KMS-11 (cell line): ENCODE data around the gene CCNI2.
"Not testable (repeated sequence)": the region's sequence is repeated elsewhere in the genome, so short reads cannot be mapped to it uniquely, and the experiment has no call there.

Source experiments
- H2AFZ ChIP-seq: fragments of 200-600 bp; sonication (generic); 2 replicates; pipeline ENCODE4 v1.6.1; 2016; ENCODE audit warnings: antibody characterized with exemption, mixed run types, low read depth
- H3K27ac ChIP-seq: fragments of 200-600 bp; sonication (generic); 2 replicates; pipeline ENCODE4 v1.6.1; 2016; ENCODE audit warnings: mild to moderate bottlenecking, mixed run types
- H3K27me3 ChIP-seq: fragments of 200-600 bp; sonication (generic); 2 replicates; pipeline ENCODE4 v1.6.1; 2017; ENCODE audit warnings: mild to moderate bottlenecking, low read depth, mixed run types, moderate library complexity; ENCODE audit not compliant: insufficient read depth
- H3K36me3 ChIP-seq: fragments of 200-600 bp; sonication (generic); 2 replicates; pipeline ENCODE4 v1.6.1; 2017; ENCODE audit warnings: mild to moderate bottlenecking, mixed run types; ENCODE audit not compliant: insufficient read depth
- H3K4me1 ChIP-seq: fragments of 200-600 bp; sonication (generic); 2 replicates; pipeline ENCODE4 v1.6.1; 2016; ENCODE audit warnings: mild to moderate bottlenecking, low read depth, mixed run types; ENCODE audit not compliant: poor library complexity, severe bottlenecking
- H3K4me2 ChIP-seq: fragments of 200-600 bp; sonication (generic); 2 replicates; pipeline ENCODE4 v1.7.0; 2016; ENCODE audit warnings: mild to moderate bottlenecking, mixed run types
- H3K4me3 ChIP-seq: fragments of 200-600 bp; sonication (generic); IDR thresholded peaks from 2 replicates; pipeline ENCODE4 v1.6.1; 2017; ENCODE audit warnings: low read depth, low read length, mixed read lengths; ENCODE audit not compliant: insufficient read depth
- H3K79me2 ChIP-seq: fragments of 200-600 bp; sonication (generic); 2 replicates; pipeline ENCODE4 v1.6.1; 2016; ENCODE audit warnings: low read depth, mixed run types; ENCODE audit not compliant: insufficient read depth
- H3K9ac ChIP-seq: fragments of 200-600 bp; sonication (generic); 2 replicates; pipeline ENCODE4 v1.6.1; 2016; ENCODE audit warnings: mild to moderate bottlenecking, mixed run types
- H4K20me1 ChIP-seq: fragments of 200-600 bp; sonication (generic); 2 replicates; pipeline ENCODE4 v1.6.1; 2016; ENCODE audit warnings: mild to moderate bottlenecking, mixed run types; ENCODE audit not compliant: insufficient read depth
- CTCF ChIP-seq: fragments of 200-600 bp; sonication (generic); conservative IDR thresholded peaks from 2 replicates; pipeline ENCODE4 v1.6.1; 2017; ENCODE audit warnings: low read depth, mild to moderate bottlenecking, antibody characterized with exemption, low read length, moderate library complexity, mixed read lengths

Gene CCNI2

GRCh38 chr5:132797651-132798050, 50.4 kb downstream of the CCNI2 start:
- TF ChIP-seq CTCF = no peak

DNA sequence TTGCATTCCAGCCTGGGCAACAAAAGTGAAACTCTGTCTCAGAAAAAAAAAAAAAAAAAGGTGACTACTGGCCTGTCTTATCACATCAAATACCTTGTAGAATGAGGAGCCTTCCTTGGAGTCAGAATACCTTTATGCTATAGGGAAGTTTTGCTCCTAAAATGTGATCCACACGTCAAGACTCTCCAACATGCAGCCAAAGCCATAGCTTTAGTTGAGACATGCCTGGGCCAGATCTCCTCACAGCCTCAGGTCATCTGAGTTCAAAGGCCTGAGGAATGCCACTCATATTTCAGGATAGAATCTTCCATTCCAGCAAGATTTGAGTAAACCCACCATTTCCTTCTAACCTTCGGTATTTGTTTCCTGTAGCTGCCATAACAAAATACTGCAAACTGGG, 52.2 kb downstream of the CCNI2 start:
- H3K27me3 ChIP-seq = no peaks in the 10 kb centered on the region
- H3K27ac ChIP-seq = no peak overlapping the region
- no peak overlapping the region for H3K4me2 ChIP-seq
- no peak overlapping the region for H3K4me3 ChIP-seq
- no peaks in the 10 kb centered on the region for H3K36me3 ChIP-seq
- no peaks in the 10 kb centered on the region for H3K4me1 ChIP-seq
- no peak overlapping the region for H2AFZ ChIP-seq
- TF ChIP-seq CTCF = no peak
- H4K20me1 ChIP-seq = no peaks in the 10 kb centered on the region
- H3K79me2 ChIP-seq = no peaks in the 10 kb centered on the region
- no peak overlapping the region for H3K9ac ChIP-seq

More at GRCh38 chr5:132797651-132798050, 50.4 kb downstream of the CCNI2 start:
- Histone ChIP-seq H3K4me1 (no peaks in the 10 kb centered on the region), H3K4me2 (no peak overlapping the region), H4K20me1 (no peaks in the 10 kb centered on the region), H3K36me3 (no peaks in the 10 kb centered on the region), H3K27me3 (no peaks in the 10 kb centered on the region), H3K4me3 (no peak overlapping the region), H2AFZ (no peak overlapping the region), H3K79me2 (no peaks in the 10 kb centered on the region), H3K27ac (no peak overlapping the region), H3K9ac (no peak overlapping the region)

GRCh38 chr5:132800545-132800944, 53.3 kb downstream of the CCNI2 start:
- no peak overlapping the region for H3K4me3 ChIP-seq
- H3K4me2 ChIP-seq = no peak overlapping the region
- H3K9ac ChIP-seq = no peak overlapping the region
- no peaks in the 10 kb centered on the region for H4K20me1 ChIP-seq
- H3K27ac ChIP-seq = no peak overlapping the region
- H3K4me1 ChIP-seq = no peaks in the 10 kb centered on the region
- no peaks in the 10 kb centered on the region for H3K27me3 ChIP-seq
- H3K79me2 ChIP-seq = no peaks in the 10 kb centered on the region
- no peak for TF ChIP-seq CTCF
- no peak overlapping the region for H2AFZ ChIP-seq
- no peaks in the 10 kb centered on the region for H3K36me3 ChIP-seq

DNA sequence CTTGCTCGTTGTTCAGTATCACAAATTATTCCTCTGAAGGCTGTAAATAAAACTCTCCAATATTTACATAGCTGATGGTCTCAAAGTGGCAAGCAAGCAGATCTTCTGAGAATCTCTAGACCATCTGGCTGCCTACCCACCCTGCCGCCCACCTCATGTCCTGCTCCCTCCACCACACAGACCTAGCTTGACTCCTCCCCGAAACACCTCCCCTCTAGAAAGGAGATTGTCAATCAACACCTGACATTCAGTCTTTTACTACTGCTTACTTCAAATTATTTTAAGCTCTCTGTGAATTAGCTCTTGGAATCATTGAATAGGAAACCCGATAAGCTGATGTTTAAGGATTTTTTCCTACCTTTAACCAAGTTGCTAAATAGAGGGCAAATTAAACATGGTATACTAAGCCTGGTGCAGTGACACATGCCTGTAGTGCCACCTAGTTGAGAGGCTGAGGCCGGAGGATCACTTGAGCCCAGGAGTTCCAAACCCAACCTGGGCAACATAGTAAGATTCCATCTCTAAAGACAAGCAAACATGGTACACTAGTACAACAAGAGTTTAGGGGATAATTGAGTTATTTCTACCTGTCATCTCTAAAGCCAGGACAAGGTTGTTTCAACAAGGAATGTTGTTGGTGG, 54.9 kb downstream of the CCNI2 start:
- no peaks in the 10 kb centered on the region for H3K4me1 ChIP-seq
- no peak for TF ChIP-seq CTCF
- no peak overlapping the region for H3K4me3 ChIP-seq
- no peaks in the 10 kb centered on the region for H3K27me3 ChIP-seq
- no peak overlapping the region for H2AFZ ChIP-seq
- H3K4me2 ChIP-seq = no peak overlapping the region
- H3K9ac ChIP-seq = no peak overlapping the region
- H3K27ac ChIP-seq = no peak overlapping the region
- H3K36me3 ChIP-seq = no peaks in the 10 kb centered on the region
- no peaks in the 10 kb centered on the region for H4K20me1 ChIP-seq
- H3K79me2 ChIP-seq = no peaks in the 10 kb centered on the region

GRCh38 chr5:132802685-132803066, 55.5 kb downstream of the CCNI2 start:
- not testable (repeated sequence) for H3K4me3 ChIP-seq, H3K27me3 ChIP-seq, H3K27ac ChIP-seq, H3K4me2 ChIP-seq, H3K79me2 ChIP-seq, H4K20me1 ChIP-seq, H3K4me1 ChIP-seq, H3K9ac ChIP-seq, H3K36me3 ChIP-seq, H2AFZ ChIP-seq
